ENCODE measurements around the gene SUMO3.

Gene SUMO3

DNA sequence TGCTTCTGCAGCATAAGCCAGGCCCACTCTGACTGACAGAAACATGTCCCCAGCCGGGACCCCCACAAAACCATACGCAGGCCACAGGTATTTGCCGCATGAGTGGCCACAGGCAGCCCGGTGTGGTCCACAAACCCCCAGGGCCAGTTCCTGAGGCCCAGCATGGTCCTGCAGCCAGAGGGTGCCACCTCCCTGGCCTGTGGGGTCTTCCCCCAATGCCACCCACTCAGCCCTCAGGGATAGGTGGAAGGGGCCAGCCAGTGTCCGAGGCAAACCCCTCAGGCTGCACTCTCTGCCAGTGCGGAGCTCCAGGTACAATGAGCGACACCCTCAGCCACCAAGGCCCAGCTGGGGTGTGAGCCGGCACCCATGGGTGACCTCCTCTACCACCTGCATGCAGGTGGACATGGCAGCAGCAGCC lies 59.7 kb downstream of the SUMO3 start:
- no peak for DNase-seq

DNA sequence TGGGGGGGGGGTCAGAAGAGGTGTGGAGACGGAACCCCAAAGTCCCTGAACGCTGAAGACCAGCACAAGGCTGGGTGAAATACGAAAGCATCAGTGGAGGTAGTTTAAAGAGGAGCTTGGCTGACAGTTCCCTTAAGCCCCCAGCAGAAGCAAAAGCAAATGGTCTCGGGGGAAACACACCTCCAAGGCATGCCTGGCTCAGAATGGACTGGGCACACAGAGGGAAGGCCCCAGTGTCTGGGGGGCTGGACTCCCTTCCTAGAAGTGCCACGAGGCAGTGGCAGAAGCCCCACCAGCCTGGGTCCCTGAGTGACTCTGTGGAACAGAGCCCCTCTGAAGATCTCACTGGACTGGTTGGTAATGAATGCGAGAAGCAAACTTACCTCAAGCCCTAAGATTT lies 60.1 kb downstream of the SUMO3 start:
- no peak for DNase-seq

DNA sequence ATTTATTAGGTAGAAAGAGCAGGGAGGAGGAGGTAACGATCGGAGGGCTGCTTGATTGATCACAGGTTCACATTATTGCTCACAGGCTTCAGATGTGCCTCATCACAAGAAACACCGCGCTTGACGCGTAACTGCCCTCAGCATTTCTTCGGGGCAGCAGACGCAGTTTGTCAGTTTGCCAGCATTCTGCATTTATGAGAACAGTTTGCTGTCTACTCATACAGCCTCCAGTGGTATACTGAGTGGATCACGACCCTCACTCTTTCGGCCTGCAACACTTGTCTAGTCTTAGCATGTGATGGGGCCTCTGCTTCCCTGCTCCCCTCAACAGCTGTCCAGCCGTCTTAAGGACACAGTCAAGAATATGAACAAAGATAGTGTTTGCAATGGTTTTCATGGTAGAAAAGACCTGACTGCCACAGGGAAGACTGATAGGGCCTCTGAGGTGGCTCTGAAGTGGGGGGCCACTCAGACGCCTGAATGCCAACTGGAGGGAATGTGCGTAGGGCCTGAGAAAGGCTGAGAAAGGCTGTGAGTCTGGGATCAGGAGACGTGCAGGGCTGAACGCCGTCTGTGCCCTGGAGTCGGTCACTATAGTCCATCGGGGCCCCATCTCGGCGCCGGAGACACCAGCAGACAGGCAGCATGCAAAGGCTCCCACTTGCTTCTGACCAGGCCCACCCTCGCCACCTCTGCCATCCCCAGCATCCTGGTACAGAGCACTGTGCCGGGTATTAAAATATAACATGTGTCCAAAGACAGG lies 61.3 kb downstream of the SUMO3 start:
- no peak for DNase-seq
